Measurements from ENCODE around the gene ADSS1.

Gene ADSS1

DNA sequence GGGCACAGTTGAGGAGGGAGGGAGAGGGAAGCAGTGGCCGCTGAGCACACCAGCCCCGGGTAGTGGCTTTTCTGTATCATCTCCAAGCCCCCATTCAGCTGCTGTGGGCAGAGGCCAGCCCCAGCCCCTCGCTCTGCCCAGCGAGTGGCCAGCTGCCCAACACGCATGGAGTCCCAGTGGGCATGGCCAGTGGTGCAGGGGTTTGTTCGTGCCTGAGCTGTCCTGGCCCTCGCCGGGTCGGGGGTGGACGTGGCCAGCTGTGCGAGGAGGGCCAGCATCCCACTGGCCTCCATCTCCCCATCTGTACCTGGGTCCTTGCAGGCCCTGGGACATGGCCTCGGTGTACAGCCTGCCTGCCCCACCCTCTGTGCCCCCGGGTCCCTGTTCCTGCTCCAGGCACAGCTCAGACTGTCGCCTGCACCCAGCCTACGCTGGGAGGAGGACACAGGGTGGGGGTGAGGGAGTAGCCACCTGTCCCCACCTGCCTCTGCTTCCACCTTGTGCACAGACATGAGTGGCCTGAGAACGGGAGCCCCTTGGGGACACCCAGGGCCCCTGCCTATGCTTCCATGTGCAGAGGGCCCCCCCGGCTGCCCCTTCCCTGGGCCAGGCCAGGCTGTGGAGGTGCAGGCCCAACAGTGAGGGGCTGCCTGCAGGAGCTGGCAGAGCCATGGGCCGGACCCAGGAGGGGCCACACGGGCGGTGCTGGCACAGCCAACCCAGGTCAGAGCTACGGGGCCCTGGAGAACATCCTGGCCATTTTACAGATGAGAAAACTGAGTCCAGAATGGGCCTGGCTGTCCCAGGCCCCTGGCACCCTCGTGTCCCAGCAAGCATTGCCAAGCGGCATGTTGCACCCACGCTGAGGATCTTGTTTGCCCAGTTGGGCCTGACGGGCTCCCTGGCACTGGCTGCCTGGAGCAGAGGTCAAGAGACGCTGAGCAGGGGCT, 30.3 kb upstream of the ADSS1 start:
- H3K4me1 ChIP-seq (ENCODE audit: control insufficient read depth in 1 of 2, insufficient read depth in 2 of 2, low read length in 2 of 2) = peaks cover 13 to 56% of the 10 kb centered on the region in 2 donors
- no peak overlapping the region for H3K27ac ChIP-seq (ENCODE audit: low read depth, low read length)
- H3K9me3 ChIP-seq (ENCODE audit: control insufficient read depth in 1 of 2, low read length in 2 of 2) = no peaks in the 10 kb centered on the region
- no peak overlapping the region for H3K4me3 ChIP-seq (ENCODE audit: low read depth in 1 of 2, low read length in 2 of 2)
- no peaks in the 10 kb centered on the region for H3K27me3 ChIP-seq (ENCODE audit: control insufficient read depth in 1 of 2, insufficient read depth in 2 of 2, low read length in 2 of 2)
- H3K36me3 ChIP-seq (ENCODE audit: control insufficient read depth in 1 of 2, insufficient read depth in 2 of 2, low read length in 2 of 2) = peaks cover 8 to 22% of the 10 kb centered on the region in 2 donors
- no peak overlapping the region for H3K9ac ChIP-seq (ENCODE audit: low read depth in 1 of 2, low read length in 2 of 2)

DNA sequence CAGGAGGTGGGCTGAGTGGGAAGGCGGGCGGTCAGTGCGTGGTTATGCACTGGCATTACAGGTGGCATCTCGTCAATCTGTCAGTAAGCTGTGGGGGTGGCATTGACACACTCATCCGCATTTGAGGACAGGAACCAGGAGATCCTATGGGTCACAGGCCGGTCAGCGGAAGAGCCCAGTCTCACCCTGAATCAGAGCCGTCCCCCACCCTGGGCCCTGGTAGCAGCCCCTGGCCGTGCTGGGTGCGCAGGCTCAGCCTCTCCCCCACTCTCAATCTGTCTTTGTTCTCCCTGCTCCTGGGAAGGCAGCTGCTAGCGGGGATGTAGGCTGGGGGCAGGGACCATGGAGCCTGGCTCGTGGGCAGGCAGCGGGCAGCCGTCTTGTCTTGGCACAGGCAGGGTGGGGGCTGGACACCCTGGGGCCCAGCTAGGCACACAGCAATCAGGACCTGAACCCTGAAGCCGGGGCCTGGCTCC, 29.5 kb upstream of the ADSS1 start:
- H3K4me1 ChIP-seq (ENCODE audit: control insufficient read depth in 1 of 2, insufficient read depth in 2 of 2, low read length in 2 of 2) = peaks cover 12 to 52% of the 10 kb centered on the region in 2 donors
- H3K27me3 ChIP-seq (ENCODE audit: control insufficient read depth in 1 of 2, insufficient read depth in 2 of 2, low read length in 2 of 2) = no peaks in the 10 kb centered on the region
- H3K36me3 ChIP-seq (ENCODE audit: control insufficient read depth in 1 of 2, insufficient read depth in 2 of 2, low read length in 2 of 2) = peaks cover 8 to 22% of the 10 kb centered on the region in 2 donors
- no peak overlapping the region for H3K9ac ChIP-seq (ENCODE audit: low read depth in 1 of 2, low read length in 2 of 2)
- H3K27ac ChIP-seq (ENCODE audit: low read depth, low read length) = no peak overlapping the region
- no peak overlapping the region for H3K4me3 ChIP-seq (ENCODE audit: low read depth in 1 of 2, low read length in 2 of 2)
- H3K9me3 ChIP-seq (ENCODE audit: control insufficient read depth in 1 of 2, low read length in 2 of 2) = no peaks in the 10 kb centered on the region

DNA sequence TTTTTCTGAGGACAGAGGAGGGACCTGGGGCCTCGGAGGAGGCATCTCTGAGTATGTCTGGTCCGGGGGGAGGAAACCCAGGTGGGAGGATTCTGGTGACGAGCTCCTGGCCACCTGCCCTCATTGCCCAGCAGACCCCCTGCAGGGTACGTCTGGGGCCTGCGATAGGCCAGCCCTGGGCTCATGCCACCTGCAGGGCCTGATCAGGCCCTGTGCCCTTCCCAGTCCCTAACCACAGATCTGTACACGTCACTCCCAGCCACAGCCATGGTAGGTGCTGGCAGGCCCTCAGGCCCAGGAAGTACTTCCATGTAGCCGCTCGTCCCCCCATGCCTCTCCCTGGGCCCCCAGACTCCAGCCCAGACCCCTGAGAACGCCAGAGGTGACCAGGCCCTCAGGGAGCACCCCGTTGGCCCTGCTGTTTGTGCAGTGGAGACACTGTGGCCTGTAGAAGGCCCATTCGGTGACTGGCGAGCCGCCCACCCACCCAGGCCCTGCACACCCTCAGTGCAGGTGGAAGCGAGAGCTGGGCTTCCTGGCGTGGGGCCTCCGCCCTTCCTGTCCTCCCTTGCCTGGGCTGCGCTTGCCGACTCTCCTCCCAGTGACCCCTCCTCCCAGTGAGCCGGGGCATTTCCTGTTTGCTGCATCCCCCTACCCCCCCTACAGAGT, 28.9 kb upstream of the ADSS1 start:
- Histone ChIP-seq H3K27ac (ENCODE audit: low read depth, low read length) (no peak overlapping the region), H3K4me3 (ENCODE audit: low read depth in 1 of 2, low read length in 2 of 2) (no peak overlapping the region), H3K27me3 (ENCODE audit: control insufficient read depth in 1 of 2, insufficient read depth in 2 of 2, low read length in 2 of 2) (no peaks in the 10 kb centered on the region), H3K9me3 (ENCODE audit: control insufficient read depth in 1 of 2, low read length in 2 of 2) (no peaks in the 10 kb centered on the region), H3K4me1 (ENCODE audit: control insufficient read depth in 1 of 2, insufficient read depth in 2 of 2, low read length in 2 of 2) (peaks cover 12 to 50% of the 10 kb centered on the region in 2 donors), H3K36me3 (ENCODE audit: control insufficient read depth in 1 of 2, insufficient read depth in 2 of 2, low read length in 2 of 2) (peaks cover 8 to 22% of the 10 kb centered on the region in 2 donors), H3K9ac (ENCODE audit: low read depth in 1 of 2, low read length in 2 of 2) (no peak overlapping the region)

DNA sequence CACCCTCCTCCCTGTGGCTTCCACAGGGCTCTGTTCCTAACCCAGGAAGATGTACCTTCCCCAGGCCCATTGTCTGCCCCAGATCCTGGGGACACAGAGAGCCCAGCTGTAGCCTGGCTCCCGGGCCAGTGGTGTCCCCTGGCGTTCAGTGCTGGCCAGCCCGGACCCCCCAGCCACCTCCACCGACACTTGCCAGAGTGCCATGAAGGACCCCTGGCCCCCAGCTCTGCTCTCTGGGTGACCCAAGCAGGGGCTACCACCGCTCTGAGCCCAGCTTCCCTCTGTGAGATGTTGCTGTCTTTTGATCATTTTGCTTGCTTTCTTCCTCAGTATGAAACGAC, 28.4 kb upstream of the ADSS1 start:
- Histone ChIP-seq H3K9ac (ENCODE audit: low read depth in 1 of 2, low read length in 2 of 2) (no peak overlapping the region), H3K4me3 (ENCODE audit: low read depth in 1 of 2, low read length in 2 of 2) (no peak overlapping the region), H3K36me3 (ENCODE audit: control insufficient read depth in 1 of 2, insufficient read depth in 2 of 2, low read length in 2 of 2) (peaks cover 8 to 22% of the 10 kb centered on the region in 2 donors), H3K4me1 (ENCODE audit: control insufficient read depth in 1 of 2, insufficient read depth in 2 of 2, low read length in 2 of 2) (peaks cover 10 to 45% of the 10 kb centered on the region in 2 donors), H3K9me3 (ENCODE audit: control insufficient read depth in 1 of 2, low read length in 2 of 2) (no peaks in the 10 kb centered on the region), H3K27me3 (ENCODE audit: control insufficient read depth in 1 of 2, insufficient read depth in 2 of 2, low read length in 2 of 2) (no peaks in the 10 kb centered on the region), H3K27ac (ENCODE audit: low read depth, low read length) (no peak overlapping the region)

DNA sequence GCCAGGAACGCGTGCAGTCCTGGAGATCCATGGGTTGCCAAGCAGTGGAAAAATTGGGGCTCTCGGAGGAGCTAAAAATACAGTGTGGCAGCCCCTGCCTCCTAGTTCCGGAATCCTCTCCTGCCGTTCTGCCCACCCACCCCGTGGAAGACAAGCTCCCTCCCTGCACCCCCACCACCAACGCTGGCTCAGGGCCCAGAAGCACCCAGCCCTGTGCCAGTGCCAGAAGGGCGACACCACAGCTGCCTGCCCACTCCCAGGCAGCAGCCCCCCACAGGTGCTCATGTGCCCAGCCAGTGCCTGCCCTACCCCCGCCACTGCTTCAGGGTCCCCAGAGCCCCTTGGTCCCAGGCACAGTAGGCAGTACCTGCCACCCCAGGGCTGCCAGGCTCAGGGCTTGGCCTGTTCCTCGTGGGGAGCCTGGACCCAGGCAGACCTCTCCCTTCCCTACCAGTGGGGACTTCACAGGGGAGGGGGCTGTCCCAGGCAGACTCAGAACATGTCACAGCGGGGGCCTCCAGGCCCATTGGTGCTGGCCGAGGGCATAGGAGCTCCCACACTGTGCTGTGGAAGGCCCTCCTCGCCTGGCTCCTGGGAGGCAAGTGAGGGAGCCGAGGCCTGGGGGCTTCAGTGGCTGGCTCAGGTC, 27.2 kb upstream of the ADSS1 start:
- H3K27me3 ChIP-seq (ENCODE audit: control insufficient read depth in 1 of 2, insufficient read depth in 2 of 2, low read length in 2 of 2) = no peaks in the 10 kb centered on the region
- no peak overlapping the region for H3K9ac ChIP-seq (ENCODE audit: low read depth in 1 of 2, low read length in 2 of 2)
- H3K27ac ChIP-seq (ENCODE audit: low read depth, low read length) = no peak overlapping the region
- no peak overlapping the region for H3K4me3 ChIP-seq (ENCODE audit: low read depth in 1 of 2, low read length in 2 of 2)
- H3K9me3 ChIP-seq (ENCODE audit: control insufficient read depth in 1 of 2, low read length in 2 of 2) = no peaks in the 10 kb centered on the region
- peaks cover 0 to 34% of the 10 kb centered on the region in 2 donors for H3K4me1 ChIP-seq (ENCODE audit: control insufficient read depth in 1 of 2, insufficient read depth in 2 of 2, low read length in 2 of 2)
- H3K36me3 ChIP-seq (ENCODE audit: control insufficient read depth in 1 of 2, insufficient read depth in 2 of 2, low read length in 2 of 2) = peaks cover 8 to 31% of the 10 kb centered on the region in 2 donors

DNA sequence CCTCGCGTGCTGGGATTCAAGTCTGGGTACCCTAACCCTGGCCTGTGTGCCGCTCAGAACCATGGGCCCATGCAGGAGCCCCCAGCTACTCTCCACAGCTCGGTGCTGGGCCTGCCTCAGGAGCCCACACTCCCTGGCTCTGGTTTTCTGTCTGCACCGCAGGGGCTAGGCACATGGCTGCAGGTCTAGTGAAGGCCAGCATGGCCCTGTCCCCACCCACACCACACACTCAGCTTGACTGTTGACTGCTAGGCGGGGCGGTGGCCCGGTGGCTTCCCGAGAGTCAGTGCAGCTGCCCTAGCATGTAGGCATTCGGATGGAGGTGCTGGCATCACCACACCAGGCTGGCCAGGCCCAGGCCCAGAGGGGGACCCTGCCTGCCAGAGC, 26.7 kb upstream of the ADSS1 start:
- no peak overlapping the region for H3K4me3 ChIP-seq (ENCODE audit: low read depth in 1 of 2, low read length in 2 of 2)
- peaks cover 0 to 29% of the 10 kb centered on the region in 2 donors for H3K4me1 ChIP-seq (ENCODE audit: control insufficient read depth in 1 of 2, insufficient read depth in 2 of 2, low read length in 2 of 2)

DNA sequence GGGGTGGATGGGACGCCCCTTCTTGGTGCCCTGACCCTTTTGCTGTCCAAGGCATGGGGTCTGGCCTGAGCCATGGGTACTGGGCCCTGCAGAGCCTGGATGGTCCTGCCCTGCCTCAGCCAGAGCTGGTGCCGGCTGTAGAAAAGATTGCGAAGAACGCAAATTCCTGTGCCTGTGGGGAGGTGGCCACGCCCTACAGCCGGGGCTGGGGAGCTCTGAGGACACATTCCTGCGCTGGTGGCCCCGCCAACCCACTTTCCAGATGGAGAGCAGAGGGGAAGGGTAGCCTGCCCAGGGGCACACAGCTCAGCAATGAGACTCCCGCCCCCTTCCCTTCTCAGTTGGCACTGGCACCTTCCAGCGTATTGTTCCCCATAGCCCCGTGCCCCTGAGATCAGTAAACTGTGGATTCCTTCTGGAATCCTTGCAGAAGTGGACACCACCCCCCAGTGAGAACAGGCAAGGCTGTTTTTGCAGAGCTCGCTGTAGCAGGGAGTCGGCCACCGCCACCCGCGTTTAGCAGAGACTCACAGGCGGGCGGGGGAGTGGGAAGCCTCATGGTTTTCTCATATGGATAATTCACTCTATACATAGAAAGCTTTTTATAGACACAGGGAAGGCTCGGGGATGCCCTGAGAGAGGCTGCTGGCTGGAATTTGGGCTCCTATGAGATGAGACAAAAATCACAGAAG, 26.0 kb upstream of the ADSS1 start:
- Histone ChIP-seq H3K27me3 (ENCODE audit: control insufficient read depth in 1 of 2, insufficient read depth in 2 of 2, low read length in 2 of 2) (no peaks in the 10 kb centered on the region), H3K4me3 (ENCODE audit: low read depth in 1 of 2, low read length in 2 of 2) (no peak overlapping the region), H3K9me3 (ENCODE audit: control insufficient read depth in 1 of 2, low read length in 2 of 2) (no peaks in the 10 kb centered on the region), H3K36me3 (ENCODE audit: control insufficient read depth in 1 of 2, insufficient read depth in 2 of 2, low read length in 2 of 2) (peaks cover 8 to 34% of the 10 kb centered on the region in 2 donors), H3K27ac (ENCODE audit: low read depth, low read length) (no peak overlapping the region), H3K4me1 (ENCODE audit: control insufficient read depth in 1 of 2, insufficient read depth in 2 of 2, low read length in 2 of 2) (peaks cover 0 to 25% of the 10 kb centered on the region in 2 donors), H3K9ac (ENCODE audit: low read depth in 1 of 2, low read length in 2 of 2) (no peak overlapping the region)

More for the DNA sequence above, 26.7 kb upstream of the ADSS1 start:
- H3K27ac ChIP-seq (ENCODE audit: low read depth, low read length) = no peak overlapping the region
- no peak overlapping the region for H3K9ac ChIP-seq (ENCODE audit: low read depth in 1 of 2, low read length in 2 of 2)
- no peaks in the 10 kb centered on the region for H3K27me3 ChIP-seq (ENCODE audit: control insufficient read depth in 1 of 2, insufficient read depth in 2 of 2, low read length in 2 of 2)
- H3K9me3 ChIP-seq (ENCODE audit: control insufficient read depth in 1 of 2, low read length in 2 of 2) = no peaks in the 10 kb centered on the region
- peaks cover 8 to 32% of the 10 kb centered on the region in 2 donors for H3K36me3 ChIP-seq (ENCODE audit: control insufficient read depth in 1 of 2, insufficient read depth in 2 of 2, low read length in 2 of 2)

DNA sequence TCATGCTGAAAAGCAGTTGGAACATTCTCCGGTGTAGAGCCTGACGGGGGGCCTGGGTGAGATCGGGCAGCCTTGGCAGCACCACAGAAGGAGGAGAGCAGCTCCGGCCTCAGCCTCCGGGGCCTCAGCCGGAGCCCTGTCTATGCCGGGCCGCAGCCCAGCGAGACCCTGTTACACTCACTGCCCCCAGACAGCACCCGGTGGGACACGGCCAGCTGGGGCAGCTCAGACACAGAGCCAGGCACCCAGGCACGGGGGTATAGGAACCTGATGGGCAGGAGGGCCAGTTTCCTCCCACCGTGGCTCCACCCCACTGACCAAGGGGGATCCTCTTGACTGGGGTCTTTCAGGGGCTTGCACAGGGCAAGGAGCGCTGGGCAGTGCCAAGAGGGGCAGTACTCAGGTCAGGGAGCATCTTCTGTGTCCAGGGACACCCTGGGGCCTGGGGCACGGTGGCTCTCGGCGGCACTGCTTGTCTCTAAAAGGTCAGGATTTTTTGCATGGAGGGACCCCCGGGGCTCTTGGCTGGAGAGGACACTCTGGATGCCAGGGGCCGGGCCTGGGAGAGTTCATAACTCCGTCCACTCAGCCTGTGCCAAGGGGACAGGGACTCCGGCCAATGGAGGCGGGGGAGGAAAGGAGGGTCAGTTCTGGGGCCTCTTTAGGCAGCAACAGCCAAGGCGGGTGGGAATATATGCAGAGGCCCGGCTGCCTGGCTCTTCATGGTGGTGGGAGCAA, 25.2 kb upstream of the ADSS1 start:
- Histone ChIP-seq H3K4me3 (ENCODE audit: low read depth in 1 of 2, low read length in 2 of 2) (no peak overlapping the region), H3K27me3 (ENCODE audit: control insufficient read depth in 1 of 2, insufficient read depth in 2 of 2, low read length in 2 of 2) (no peaks in the 10 kb centered on the region), H3K9ac (ENCODE audit: low read depth in 1 of 2, low read length in 2 of 2) (no peak overlapping the region), H3K4me1 (ENCODE audit: control insufficient read depth in 1 of 2, insufficient read depth in 2 of 2, low read length in 2 of 2) (peaks cover 0 to 25% of the 10 kb centered on the region in 2 donors), H3K9me3 (ENCODE audit: control insufficient read depth in 1 of 2, low read length in 2 of 2) (no peaks in the 10 kb centered on the region), H3K36me3 (ENCODE audit: control insufficient read depth in 1 of 2, insufficient read depth in 2 of 2, low read length in 2 of 2) (peaks cover 11 to 43% of the 10 kb centered on the region in 2 donors), H3K27ac (ENCODE audit: low read depth, low read length) (no peak overlapping the region)

DNA sequence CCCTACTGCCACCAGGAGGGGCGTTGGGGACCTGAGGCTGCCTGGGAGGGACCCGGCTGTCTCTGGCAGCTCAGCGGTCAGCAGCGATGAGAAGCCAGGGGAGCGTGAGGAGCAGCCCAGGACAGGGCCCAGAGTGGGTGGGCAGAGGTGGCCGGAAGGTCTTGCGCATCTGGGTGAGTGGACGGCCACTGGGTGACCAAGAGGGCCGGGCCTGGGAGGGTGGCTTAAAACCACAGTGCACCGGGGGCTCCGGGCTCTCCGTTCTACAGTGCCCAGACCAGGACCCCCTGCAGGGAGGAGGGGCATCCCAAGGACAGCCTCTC, 24.6 kb upstream of the ADSS1 start:
- Histone ChIP-seq H3K27ac (ENCODE audit: low read depth, low read length) (no peak overlapping the region), H3K36me3 (ENCODE audit: control insufficient read depth in 1 of 2, insufficient read depth in 2 of 2, low read length in 2 of 2) (peaks cover 14 to 45% of the 10 kb centered on the region in 2 donors), H3K4me1 (ENCODE audit: control insufficient read depth in 1 of 2, insufficient read depth in 2 of 2, low read length in 2 of 2) (peaks cover 0 to 22% of the 10 kb centered on the region in 2 donors), H3K27me3 (ENCODE audit: control insufficient read depth in 1 of 2, insufficient read depth in 2 of 2, low read length in 2 of 2) (no peaks in the 10 kb centered on the region), H3K9me3 (ENCODE audit: control insufficient read depth in 1 of 2, low read length in 2 of 2) (no peaks in the 10 kb centered on the region), H3K4me3 (ENCODE audit: low read depth in 1 of 2, low read length in 2 of 2) (no peak overlapping the region), H3K9ac (ENCODE audit: low read depth in 1 of 2, low read length in 2 of 2) (no peak overlapping the region)

All from duodenal mucosa (tissue), 2 donors.